ENCODE results near the gene MGAT4A. TPM values are rescaled to one million over a fixed set of nuclear protein-coding genes. Genes with fewer than 3 reads are reported as not detected.
A peak's percentile ranks its signal among the peaks of the same experiment; 100 is the strongest.

The MGAT4A gene
- total and polyA plus RNA-seq, 10 of the 15 experiments (the other 5 are each of a cell fraction or from before 2014, with no cell fraction given): 4.3 to 23.4 (median 13.6) TPM

GRCh38 chr2:98712145-98712544, 18.8 kb downstream of the MGAT4A start:
- intact Hi-C loops (cut with micrococcal nuclease; ENCODE audit: unreplicated experiment) (no loop called here), in situ Hi-C loops (cut with MboI) (no loop called here)
- ATAC-seq: peak; percentile 13; the same call in 1 of the 3 replicates
- H3K4me2 ChIP-seq (ENCODE audit: control insufficient read depth, insufficient read depth): no peak overlapping the region
- no peak for FAIRE-seq
- H2AFZ ChIP-seq (ENCODE audit: control insufficient read depth, low read depth, low read length): no peak overlapping the region
- no peaks in the 10 kb centered on the region for H3K79me2 ChIP-seq (ENCODE audit: control insufficient read depth, insufficient read depth, low read length)
- H3K4me1 ChIP-seq (ENCODE audit: control insufficient read depth, insufficient read depth, low read length): peaks cover 19% of the 10 kb centered on the region
- no peaks in the 10 kb centered on the region; the same call in 2 of the 3 replicates for H3K9me3 ChIP-seq (replicated peaks; ENCODE audit: control insufficient read depth, insufficient read depth, low read length)
- no peak overlapping the region for H3K4me3 ChIP-seq
- H4K20me1 ChIP-seq (ENCODE audit: control insufficient read depth, insufficient read depth): no peaks in the 10 kb centered on the region
- TF ChIP-seq SIN3A (IDR thresholded peaks at IDR 0.05; ENCODE audit: low read depth, low read length) (no peak), MTA3 (IDR thresholded peaks at IDR 0.05; ENCODE audit: borderline replicate concordance, low read length) (no peak), CBX5 (IDR thresholded peaks at IDR 0.05; ENCODE audit: low read depth) (no peak), CTCF (IDR thresholded peaks at IDR 0.05 in 2 of 3, conservative IDR thresholded peaks at IDR 0.05 in 1 of 3; ENCODE audit: control insufficient read depth in 2 of 3, extremely low read depth in 1 of 3, insufficient read depth in 1 of 3, low read depth in 3 of 3, low read length in 3 of 3) (no peak), MXI1 (IDR thresholded peaks at IDR 0.05; ENCODE audit: low read depth, low read length) (no peak), ZNF622 (IDR thresholded peaks at IDR 0.05) (no peak), CBFB (IDR thresholded peaks at IDR 0.05; ENCODE audit: low read depth) (no peak), BACH1 (IDR thresholded peaks at IDR 0.05; ENCODE audit: borderline replicate concordance) (no peak), MEF2B (IDR thresholded peaks at IDR 0.05; ENCODE audit: partially characterized antibody, poor library complexity, severe bottlenecking) (no peak), RAD51 (IDR thresholded peaks at IDR 0.05) (no peak)
- SMC1A ChIA-PET (ENCODE audit: uncharacterized antibody, unreplicated experiment): interaction anchor here (0.7 to 1.9 kb wide), 11 partner anchors 8 to 265 kb away, joined by 3 to 9 read pairs (median 4); no protein-coding TSS in a partner anchor
- POLR2A ChIA-PET: interaction anchor here (0.8 kb wide), 1 partner anchor 18 kb away, joined by 5 read pairs; no protein-coding TSS in a partner anchor
- no peaks in the 10 kb centered on the region for H3K27me3 ChIP-seq (replicated peaks in 1 of 2; ENCODE audit: control insufficient read depth in 2 of 2, insufficient read depth in 2 of 2, low read length in 1 of 2)
- RAD21 ChIA-PET (ENCODE audit: unreplicated experiment): interaction anchor here (0.8 to 2.3 kb wide), 5 partner anchors 8 to 67 kb away, joined by 3 to 11 read pairs (median 3); no protein-coding TSS in a partner anchor
- no peak overlapping the region for H3K27ac ChIP-seq (ENCODE audit: control insufficient read depth, insufficient read depth)
- no peak for DNase-seq (ENCODE audit: low read depth, low spot score)
- H3K9ac ChIP-seq (ENCODE audit: control insufficient read depth, insufficient read depth, low read length): no peak overlapping the region
- H3K36me3 ChIP-seq (ENCODE audit: control insufficient read depth in 2 of 2, insufficient read depth in 2 of 2, low read length in 1 of 2): no peaks in the 10 kb centered on the region
- CTCF ChIA-PET: interaction anchor here (0.8 to 1.3 kb wide), 2 partner anchors 10 to 15 kb away, joined by 3 to 6 read pairs; no protein-coding TSS in a partner anchor
- no TSS peak for BruUV-seq (replicated peaks)
- 63% methylated on average over 3 of the region's 3 CpGs for WGBS (ENCODE audit: insufficient coverage, insufficient replicate concordance, low lambda C conversion rate, missing lambda C conversion rate)

All from GM12878 (cell line).